ENCODE results near the gene PSME3. TPM values are rescaled to one million over a fixed set of nuclear protein-coding genes. Genes with fewer than 3 reads are reported as not detected.
"Not testable (repeated sequence)": the region's sequence is repeated elsewhere in the genome, so short reads cannot be mapped to it uniquely, and the experiment has no call there.

Gene PSME3
- total RNA-seq, 1 experiment from 2014 or later, result 115 TPM

DNA sequence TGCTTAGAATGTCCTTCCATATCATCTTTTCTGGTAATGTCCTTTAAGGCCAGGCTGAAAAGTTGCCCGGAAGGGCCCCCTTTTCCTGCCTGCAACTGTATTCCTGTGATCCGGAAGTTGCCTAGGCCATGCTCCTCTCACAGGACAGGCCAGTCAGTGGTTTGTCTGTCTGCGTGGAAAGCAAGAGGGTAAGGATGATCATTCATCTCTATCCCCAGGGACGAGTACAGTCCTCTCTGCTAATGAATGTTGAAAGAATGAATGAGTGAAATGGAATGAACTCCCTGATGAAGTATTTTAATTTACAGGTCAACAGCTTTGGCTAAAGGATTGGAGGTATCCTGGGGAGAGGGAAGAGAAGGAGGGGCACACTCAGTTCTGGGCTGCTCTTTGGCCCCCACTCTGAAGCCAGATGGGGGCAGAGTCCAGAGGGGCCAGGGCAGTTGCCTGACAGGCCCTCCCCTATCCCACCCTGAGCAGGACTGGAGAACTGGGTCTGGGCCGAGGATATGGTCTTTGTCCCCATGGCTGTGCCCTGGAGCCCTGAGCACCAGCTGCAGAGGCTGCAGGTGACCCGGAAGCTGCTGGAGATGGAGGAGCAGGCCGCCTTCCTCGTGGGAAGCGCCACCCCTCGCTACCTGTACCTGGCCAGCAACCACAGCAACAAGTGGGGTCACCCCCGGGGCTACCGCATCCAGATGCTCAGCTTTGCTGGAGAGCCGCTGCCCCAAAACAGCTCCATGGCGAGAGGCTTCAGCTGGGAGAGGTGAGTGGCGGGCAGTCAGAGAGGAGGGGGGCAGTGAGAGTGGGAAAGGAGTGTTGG, 21.0 kb downstream of the PSME3 start:
- H2AFZ ChIP-seq, result no peak overlapping the region
- no peaks in the 10 kb centered on the region for H3K9me2 ChIP-seq (ENCODE audit: insufficient read depth)
- H3K27me3 ChIP-seq (ENCODE audit: insufficient read depth, low read depth), result no peaks in the 10 kb centered on the region
- no peaks in the 10 kb centered on the region for H3K36me3 ChIP-seq (ENCODE audit: low read depth)
- H3K79me2 ChIP-seq (ENCODE audit: low read depth), result no peaks in the 10 kb centered on the region
- H3K9me3 ChIP-seq (ENCODE audit: insufficient read depth, low read depth), result no peaks in the 10 kb centered on the region
- no peaks in the 10 kb centered on the region for H4K20me1 ChIP-seq (ENCODE audit: insufficient read depth)
- BruUV-seq (replicated peaks), result no TSS peak
- H3K4me1 ChIP-seq (replicated peaks; ENCODE audit: insufficient read depth), result no peaks in the 10 kb centered on the region
- H3K4me3 ChIP-seq, result no peak overlapping the region
- intact Hi-C loops (cut with micrococcal nuclease; ENCODE audit: unreplicated experiment), result no loop called here
- no peak for TF ChIP-seq EZH2 (IDR thresholded peaks at IDR 0.05; ENCODE audit: low read depth)
- TF ChIP-seq, protein P1, sequence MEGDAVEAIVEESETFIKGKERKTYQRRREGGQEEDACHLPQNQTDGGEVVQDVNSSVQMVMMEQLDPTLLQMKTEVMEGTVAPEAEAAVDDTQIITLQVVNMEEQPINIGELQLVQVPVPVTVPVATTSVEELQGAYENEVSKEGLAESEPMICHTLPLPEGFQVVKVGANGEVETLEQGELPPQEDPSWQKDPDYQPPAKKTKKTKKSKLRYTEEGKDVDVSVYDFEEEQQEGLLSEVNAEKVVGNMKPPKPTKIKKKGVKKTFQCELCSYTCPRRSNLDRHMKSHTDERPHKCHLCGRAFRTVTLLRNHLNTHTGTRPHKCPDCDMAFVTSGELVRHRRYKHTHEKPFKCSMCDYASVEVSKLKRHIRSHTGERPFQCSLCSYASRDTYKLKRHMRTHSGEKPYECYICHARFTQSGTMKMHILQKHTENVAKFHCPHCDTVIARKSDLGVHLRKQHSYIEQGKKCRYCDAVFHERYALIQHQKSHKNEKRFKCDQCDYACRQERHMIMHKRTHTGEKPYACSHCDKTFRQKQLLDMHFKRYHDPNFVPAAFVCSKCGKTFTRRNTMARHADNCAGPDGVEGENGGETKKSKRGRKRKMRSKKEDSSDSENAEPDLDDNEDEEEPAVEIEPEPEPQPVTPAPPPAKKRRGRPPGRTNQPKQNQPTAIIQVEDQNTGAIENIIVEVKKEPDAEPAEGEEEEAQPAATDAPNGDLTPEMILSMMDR (conservative IDR thresholded peaks at IDR 0.05), result no peak
- H3F3A ChIP-seq (ENCODE audit: insufficient read depth, low read depth), result no peaks in the 10 kb centered on the region
- no peak overlapping the region for H3K4me2 ChIP-seq
- ChIA-PET CTCF (no interaction called here), POLR2A (ENCODE audit: unreplicated experiment) (no interaction called here)
- no peak overlapping the region for H3K27ac ChIP-seq
- no peak for DNase-seq

DNA sequence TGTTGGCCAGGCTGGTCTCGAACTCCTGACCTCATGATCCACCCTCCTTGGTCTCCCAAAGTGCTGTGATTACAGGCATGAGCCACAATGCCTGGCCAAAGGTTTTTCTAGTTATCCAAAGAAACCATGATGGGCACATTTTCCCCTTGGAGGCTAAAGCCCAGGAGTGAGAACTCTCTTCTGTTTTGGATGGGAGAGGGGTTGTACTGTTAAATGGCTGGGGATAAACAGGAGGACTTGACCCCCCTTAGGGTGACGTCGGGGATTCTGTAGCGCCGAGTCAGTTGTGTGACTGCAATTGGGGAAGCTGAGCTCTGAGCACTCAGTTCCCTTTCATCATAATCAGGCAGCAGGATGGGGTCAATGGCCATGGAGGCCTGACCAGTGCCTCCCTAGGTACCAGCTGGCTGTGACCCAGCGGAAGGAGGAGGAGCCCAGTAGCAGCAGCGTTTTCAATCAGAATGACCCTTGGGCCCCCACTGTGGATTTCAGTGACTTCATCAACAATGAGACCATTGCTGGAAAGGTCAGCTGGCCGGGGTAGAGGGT, 21.9 kb downstream of the PSME3 start:
- Histone ChIP-seq H3K9me2 (ENCODE audit: insufficient read depth) (no peaks in the 10 kb centered on the region), H3K27me3 (ENCODE audit: insufficient read depth, low read depth) (no peaks in the 10 kb centered on the region), H3K36me3 (ENCODE audit: low read depth) (no peaks in the 10 kb centered on the region), H4K20me1 (ENCODE audit: insufficient read depth) (no peaks in the 10 kb centered on the region), H3K4me1 (replicated peaks; ENCODE audit: insufficient read depth) (no peaks in the 10 kb centered on the region), H2AFZ (no peak overlapping the region), H3K4me3 (no peak overlapping the region), H3K79me2 (ENCODE audit: low read depth) (no peaks in the 10 kb centered on the region), H3F3A (ENCODE audit: insufficient read depth, low read depth) (no peaks in the 10 kb centered on the region), H3K27ac (no peak overlapping the region), H3K4me2 (no peak overlapping the region), H3K9me3 (ENCODE audit: insufficient read depth, low read depth) (no peaks in the 10 kb centered on the region)
- intact Hi-C loops (cut with micrococcal nuclease; ENCODE audit: unreplicated experiment), result no loop called here
- POLR2A ChIA-PET (ENCODE audit: unreplicated experiment), result no interaction called here
- TF ChIP-seq EZH2 (IDR thresholded peaks at IDR 0.05; ENCODE audit: low read depth), result no peak
- TF ChIP-seq, protein P1 (conservative IDR thresholded peaks at IDR 0.05), result no peak
- no peak for DNase-seq
- no TSS peak for BruUV-seq (replicated peaks)
- CTCF ChIA-PET, result no interaction called here

DNA sequence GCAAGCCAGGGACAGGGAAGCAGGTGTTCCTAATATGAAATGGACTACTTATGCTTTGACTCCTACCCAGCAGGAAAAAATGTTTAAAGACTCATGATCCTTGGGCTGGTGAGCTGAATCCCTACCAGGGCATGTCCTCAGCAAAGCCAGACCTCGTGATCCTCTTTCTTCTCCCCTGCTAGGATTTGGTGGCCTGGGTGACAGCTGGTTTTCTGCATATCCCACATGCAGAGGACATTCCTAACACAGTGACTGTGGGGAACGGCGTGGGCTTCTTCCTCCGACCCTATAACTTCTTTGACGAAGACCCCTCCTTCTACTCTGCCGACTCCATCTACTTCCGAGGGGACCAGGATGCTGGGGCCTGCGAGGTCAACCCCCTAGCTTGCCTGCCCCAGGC, 22.9 kb downstream of the PSME3 start:
- H4K20me1 ChIP-seq (ENCODE audit: insufficient read depth); H3K36me3 ChIP-seq (ENCODE audit: low read depth); CTCF ChIA-PET; H2AFZ ChIP-seq; H3K9me3 ChIP-seq (ENCODE audit: insufficient read depth, low read depth); H3K79me2 ChIP-seq (ENCODE audit: low read depth); intact Hi-C loops (cut with micrococcal nuclease; ENCODE audit: unreplicated experiment); H3F3A ChIP-seq (ENCODE audit: insufficient read depth, low read depth); DNase-seq; BruUV-seq (replicated peaks); H3K4me3 ChIP-seq; H3K4me1 ChIP-seq (replicated peaks; ENCODE audit: insufficient read depth); POLR2A ChIA-PET (ENCODE audit: unreplicated experiment); H3K27me3 ChIP-seq (ENCODE audit: insufficient read depth, low read depth); H3K9me2 ChIP-seq (ENCODE audit: insufficient read depth); H3K4me2 ChIP-seq; H3K27ac ChIP-seq: not testable (repeated sequence)

DNA sequence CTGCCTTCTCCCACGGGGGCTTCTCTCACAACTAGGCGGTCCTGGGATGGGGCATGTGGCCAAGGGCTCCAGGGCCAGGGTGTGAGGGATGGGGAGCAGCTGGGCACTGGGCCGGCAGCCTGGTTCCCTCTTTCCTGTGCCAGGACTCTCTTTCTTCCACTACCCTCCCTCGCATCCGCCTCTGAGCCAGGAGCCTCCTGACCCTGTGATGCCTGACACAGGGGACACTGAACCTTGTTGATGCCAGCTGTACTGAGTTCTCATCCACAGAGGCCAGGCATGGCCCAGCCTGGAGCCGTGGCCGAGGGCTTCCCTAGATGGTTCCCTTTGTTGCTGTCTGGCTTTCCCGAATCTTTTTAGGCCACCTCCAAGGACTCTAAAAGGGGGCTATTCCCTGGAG, 23.3 kb downstream of the PSME3 start:
- H3K36me3 ChIP-seq (ENCODE audit: low read depth); H3K27ac ChIP-seq; H3K9me3 ChIP-seq (ENCODE audit: insufficient read depth, low read depth); H3K4me2 ChIP-seq; H3F3A ChIP-seq (ENCODE audit: insufficient read depth, low read depth); H3K27me3 ChIP-seq (ENCODE audit: insufficient read depth, low read depth); H2AFZ ChIP-seq; H3K9me2 ChIP-seq (ENCODE audit: insufficient read depth); intact Hi-C loops (cut with micrococcal nuclease; ENCODE audit: unreplicated experiment); H3K79me2 ChIP-seq (ENCODE audit: low read depth); CTCF ChIA-PET; POLR2A ChIA-PET (ENCODE audit: unreplicated experiment); H3K4me3 ChIP-seq; H4K20me1 ChIP-seq (ENCODE audit: insufficient read depth); BruUV-seq (replicated peaks); DNase-seq; H3K4me1 ChIP-seq (replicated peaks; ENCODE audit: insufficient read depth): not testable (repeated sequence)

All from PC-9 (cell line).